ENCODE results near the gene SGPL1. TPM values are rescaled to one million over a fixed set of nuclear protein-coding genes. Genes with fewer than 3 reads are reported as not detected.

Gene SGPL1
- total RNA-seq, 1 donor from 2014 or later = 51.5 TPM

GRCh38 chr10:70885481-70885880 lies 69.7 kb downstream of the SGPL1 start:
- Histone ChIP-seq H2AFZ (replicated peaks) (no peak overlapping the region), H3K9ac (no peak overlapping the region), H3F3A (ENCODE audit: low read depth) (peaks cover 19% of the 10 kb centered on the region), H4K20me1 (ENCODE audit: low read depth) (no peaks in the 10 kb centered on the region), H3K79me2 (ENCODE audit: low read depth) (no peaks in the 10 kb centered on the region), H3K27me3 (no peaks in the 10 kb centered on the region), H3K4me3 (no peak overlapping the region), H3K9me3 (ENCODE audit: low read depth) (no peaks in the 10 kb centered on the region), H3K36me3 (peaks cover 2% of the 10 kb centered on the region), H3K4me1 (peaks cover 7% of the 10 kb centered on the region), H3K4me2 (no peak overlapping the region), H3K27ac (no peak overlapping the region)
- H3K4me3 Mint-ChIP-seq = no peak overlapping the region
- no peak for TF ChIP-seq EZH2 (IDR thresholded peaks at IDR 0.05)
- no peak for TF ChIP-seq CTCF (IDR thresholded peaks at IDR 0.05)
- TF ChIP-seq EZH2phosphoT487 (IDR thresholded peaks at IDR 0.05) = no peak
- DNase-seq (ENCODE audit: low spot score) = no peak
- H3K4me1 Mint-ChIP-seq = peaks cover 13% of the 10 kb centered on the region
- no peaks in the 10 kb centered on the region for H3K27me3 Mint-ChIP-seq (ENCODE audit: insufficient read depth, low read depth)
- H3K27ac Mint-ChIP-seq = no peak overlapping the region
- H3K9me3 Mint-ChIP-seq = no peaks in the 10 kb centered on the region
- peaks cover 9% of the 10 kb centered on the region for H3K36me3 Mint-ChIP-seq

- no peaks in the 10 kb centered on the region for H3K79me2 ChIP-seq (ENCODE audit: low read depth)
Observed at GRCh38 chr10:70885931-70886903, 70.5 kb downstream of the SGPL1 start.

GRCh38 chr10:70886921-70887665 lies 71.3 kb downstream of the SGPL1 start:
- peak; percentile 21 for DNase-seq (ENCODE audit: low spot score)
- TF ChIP-seq EZH2 (IDR thresholded peaks at IDR 0.05) = no peak
- TF ChIP-seq EZH2phosphoT487 (IDR thresholded peaks at IDR 0.05) = no peak
- no peak for TF ChIP-seq CTCF (IDR thresholded peaks at IDR 0.05)
- no peaks in the 10 kb centered on the region for H3K27me3 Mint-ChIP-seq (ENCODE audit: insufficient read depth, low read depth)
- Histone ChIP-seq H3K27me3 (no peaks in the 10 kb centered on the region), H3K27ac (no peak overlapping the region), H4K20me1 (ENCODE audit: low read depth) (no peaks in the 10 kb centered on the region), H2AFZ (replicated peaks) (peak overlapping the region; percentile 75), H3F3A (ENCODE audit: low read depth) (peaks cover 19% of the 10 kb centered on the region), H3K4me3 (peak overlapping the region; percentile 58), H3K36me3 (peaks cover 2% of the 10 kb centered on the region), H3K4me2 (peak overlapping the region; percentile 94), H3K79me2 (ENCODE audit: low read depth) (no peaks in the 10 kb centered on the region), H3K4me1 (peaks cover 19% of the 10 kb centered on the region), H3K9me3 (ENCODE audit: low read depth) (no peaks in the 10 kb centered on the region), H3K9ac (no peak overlapping the region)
- peak overlapping the region; percentile 71 for H3K4me3 Mint-ChIP-seq
- peaks cover 9% of the 10 kb centered on the region for H3K36me3 Mint-ChIP-seq
- no peaks in the 10 kb centered on the region for H3K9me3 Mint-ChIP-seq
- peaks cover 23% of the 10 kb centered on the region for H3K4me1 Mint-ChIP-seq
- no peak overlapping the region for H3K27ac Mint-ChIP-seq

More at GRCh38 chr10:70885931-70886903, 70.5 kb downstream of the SGPL1 start:
- Mint-ChIP-seq H3K27me3 (ENCODE audit: insufficient read depth, low read depth) (no peaks in the 10 kb centered on the region), H3K27ac (no peak overlapping the region), H3K4me1 (peaks cover 19% of the 10 kb centered on the region), H3K9me3 (no peaks in the 10 kb centered on the region), H3K36me3 (peaks cover 9% of the 10 kb centered on the region), H3K4me3 (peak overlapping the region; percentile 31)
- Histone ChIP-seq H4K20me1 (ENCODE audit: low read depth) (no peaks in the 10 kb centered on the region), H2AFZ (replicated peaks) (no peak overlapping the region), H3K27ac (no peak overlapping the region), H3K36me3 (peaks cover 2% of the 10 kb centered on the region), H3K9me3 (ENCODE audit: low read depth) (no peaks in the 10 kb centered on the region), H3K4me3 (no peak overlapping the region), H3K27me3 (no peaks in the 10 kb centered on the region), H3F3A (ENCODE audit: low read depth) (peaks cover 19% of the 10 kb centered on the region), H3K4me2 (no peak overlapping the region), H3K4me1 (peaks cover 13% of the 10 kb centered on the region), H3K9ac (no peak overlapping the region)
- TF ChIP-seq EZH2 (IDR thresholded peaks at IDR 0.05) (no peak), EZH2phosphoT487 (IDR thresholded peaks at IDR 0.05) (no peak)
- DNase-seq (ENCODE audit: low spot score) = no peak

Measured in neural progenitor cell (in vitro differentiated cells).